Measurements from ENCODE around the gene TGFBR3. TPM values are rescaled to one million over a fixed set of nuclear protein-coding genes. Genes with fewer than 3 reads are reported as not detected.

The TGFBR3 gene
- total and polyA plus RNA-seq, 9 of the 15 experiments (the other 6 are each of a cell fraction or from before 2014, with no cell fraction given), result 3.6 to 32.4 (median 15.6) TPM

DNA sequence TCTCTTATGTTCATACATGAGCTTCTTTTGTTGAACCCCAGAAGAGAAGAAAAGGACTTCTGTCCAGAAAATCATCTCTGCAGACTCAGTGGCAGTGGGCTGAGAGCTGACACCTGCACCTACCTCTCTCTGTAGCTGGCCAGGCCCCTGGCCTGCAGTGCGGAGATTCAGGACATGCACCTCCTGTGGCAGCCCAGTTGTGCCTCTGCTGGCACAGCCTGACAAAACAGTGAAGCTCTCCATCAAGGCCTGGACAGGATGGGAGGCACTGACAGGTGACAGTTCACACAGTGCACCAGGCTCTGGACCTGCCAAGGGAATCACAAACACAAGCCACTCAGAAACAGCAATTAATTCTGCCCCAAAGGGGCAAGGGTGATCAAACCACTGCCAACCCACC is 88.8 kb downstream of the TGFBR3 start:
- Histone ChIP-seq H3K4me2 (ENCODE audit: insufficient read depth, low read length) (no peak overlapping the region), H3K36me3 (ENCODE audit: control insufficient read depth, insufficient read depth, low read length) (peaks cover 7% of the 10 kb centered on the region; the same call in 2 of the 3 replicates), H3K27ac (ENCODE audit: extremely low read depth, low read depth, low read length) (no peak overlapping the region), H3K9me3 (replicated peaks; ENCODE audit: control insufficient read depth, insufficient read depth, low read depth, low read length) (no peaks in the 10 kb centered on the region), H3K9me1 (ENCODE audit: control insufficient read depth, insufficient read depth, low read length) (no peaks in the 10 kb centered on the region), H3K27me3 (ENCODE audit: control insufficient read depth in 2 of 2, insufficient read depth in 2 of 2, low read length in 2 of 2) (no peaks in the 10 kb centered on the region), H2AFZ (ENCODE audit: low read depth, low read length) (no peak overlapping the region), H3K4me1 (replicated peaks in 1 of 2; ENCODE audit: control insufficient read depth in 2 of 2, insufficient read depth in 2 of 2, low read length in 2 of 2) (peaks cover 2 to 13% of the 10 kb centered on the region in 2 experiments; a peak in 3 of 5 replicates), H4K20me1 (replicated peaks; ENCODE audit: control insufficient read depth, insufficient read depth, low read length) (no peaks in the 10 kb centered on the region), H3K4me3 (no peak overlapping the region), H3K9ac (ENCODE audit: insufficient read depth in 1 of 2, low read depth in 2 of 2, low read length in 2 of 2) (peak overlapping the region in 1 of 2 experiments; percentile 46; a peak in 1 of 4 replicates), H3K79me2 (ENCODE audit: control insufficient read depth, insufficient read depth, low read length) (no peaks in the 10 kb centered on the region)
- in situ Hi-C loops (cut with MboI), result no loop called here
- no peak for ATAC-seq
- 100% methylated on average over 1 of the region's 1 CpG for WGBS (ENCODE audit: insufficient coverage, low coverage, missing lambda C conversion rate)
- ChIA-PET POLR2A (interaction anchor here (0.6 to 2.6 kb wide), 4 partner anchors 9 to 232 kb away, joined by 3 to 5 read pairs (median 4); no protein-coding TSS in a partner anchor), CTCF (ENCODE audit: low intra/inter-chr PET ratio) (no interaction called here)
- TF ChIP-seq DPF2 (IDR thresholded peaks at IDR 0.05), result no peak
- TF ChIP-seq NR1H2 (CRISPR knock-in tag; IDR thresholded peaks at IDR 0.05), result no peak
- TF ChIP-seq, protein P1, sequence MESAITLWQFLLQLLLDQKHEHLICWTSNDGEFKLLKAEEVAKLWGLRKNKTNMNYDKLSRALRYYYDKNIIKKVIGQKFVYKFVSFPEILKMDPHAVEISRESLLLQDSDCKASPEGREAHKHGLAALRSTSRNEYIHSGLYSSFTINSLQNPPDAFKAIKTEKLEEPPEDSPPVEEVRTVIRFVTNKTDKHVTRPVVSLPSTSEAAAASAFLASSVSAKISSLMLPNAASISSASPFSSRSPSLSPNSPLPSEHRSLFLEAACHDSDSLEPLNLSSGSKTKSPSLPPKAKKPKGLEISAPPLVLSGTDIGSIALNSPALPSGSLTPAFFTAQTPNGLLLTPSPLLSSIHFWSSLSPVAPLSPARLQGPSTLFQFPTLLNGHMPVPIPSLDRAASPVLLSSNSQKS (CRISPR knock-in tag; IDR thresholded peaks at IDR 0.05), result no peak
- no peak for DNase-seq (ENCODE audit: extremely low read depth in 1 of 4, low spot score in 3 of 4)
- intact Hi-C loops (cut with micrococcal nuclease), result no loop called here
- no peak for FAIRE-seq
- BruUV-seq (replicated peaks), result no TSS peak

DNA sequence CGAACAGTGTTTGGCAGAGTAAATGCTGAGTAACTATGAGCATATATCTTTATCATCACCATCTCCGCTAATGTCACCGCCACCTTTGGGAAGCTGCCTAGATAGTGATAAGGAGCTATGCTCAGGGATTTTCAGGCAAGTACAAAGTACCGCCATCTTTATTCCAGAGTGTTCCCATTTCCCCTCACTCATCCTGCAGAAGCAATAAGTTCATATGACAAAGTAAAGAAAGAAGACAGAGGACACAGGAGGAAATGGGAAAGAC is 89.6 kb downstream of the TGFBR3 start:
- CTCF ChIA-PET (ENCODE audit: low intra/inter-chr PET ratio), result no interaction called here
- in situ Hi-C loops (cut with MboI), result no loop called here
- H3K27ac ChIP-seq (ENCODE audit: extremely low read depth, low read depth, low read length), result no peak overlapping the region
- H3K4me3 ChIP-seq, result no peak overlapping the region
- H3K9ac ChIP-seq (ENCODE audit: insufficient read depth in 1 of 2, low read depth in 2 of 2, low read length in 2 of 2), result no peak overlapping the region
- POLR2A ChIA-PET, result interaction anchor here (0.8 to 2.6 kb wide), 4 partner anchors 8 to 232 kb away, joined by 3 to 6 read pairs (median 4); no protein-coding TSS in a partner anchor
- H2AFZ ChIP-seq (ENCODE audit: low read depth, low read length), result no peak overlapping the region
- no peaks in the 10 kb centered on the region for H3K9me1 ChIP-seq (ENCODE audit: control insufficient read depth, insufficient read depth, low read length)
- H3K36me3 ChIP-seq (ENCODE audit: control insufficient read depth, insufficient read depth, low read length), result peaks cover 7% of the 10 kb centered on the region; the same call in 2 of the 3 replicates
- intact Hi-C loops (cut with micrococcal nuclease), result no loop called here
- no TSS peak for BruUV-seq (replicated peaks)
- FAIRE-seq (no peak), ATAC-seq (no peak), DNase-seq (ENCODE audit: extremely low read depth in 1 of 4, low spot score in 3 of 4) (peak in 1 of 4 experiments; percentile 13)
- H3K79me2 ChIP-seq (ENCODE audit: control insufficient read depth, insufficient read depth, low read length), result no peaks in the 10 kb centered on the region
- H3K4me2 ChIP-seq (ENCODE audit: insufficient read depth, low read length), result no peak overlapping the region
- 37% methylated on average over 4 of the region's 4 CpGs for WGBS (ENCODE audit: insufficient coverage, low coverage, missing lambda C conversion rate)
- H3K4me1 ChIP-seq (replicated peaks in 1 of 2; ENCODE audit: control insufficient read depth in 2 of 2, insufficient read depth in 2 of 2, low read length in 2 of 2), result peaks cover 6 to 13% of the 10 kb centered on the region in 2 experiments; a peak in 3 of 5 replicates
- H3K9me3 ChIP-seq (replicated peaks; ENCODE audit: control insufficient read depth, insufficient read depth, low read depth, low read length), result no peaks in the 10 kb centered on the region
- no peaks in the 10 kb centered on the region for H3K27me3 ChIP-seq (ENCODE audit: control insufficient read depth in 2 of 2, insufficient read depth in 2 of 2, low read length in 2 of 2)
- H4K20me1 ChIP-seq (replicated peaks; ENCODE audit: control insufficient read depth, insufficient read depth, low read length), result no peaks in the 10 kb centered on the region
- no peak for TF ChIP-seq ZNF12 (CRISPR knock-in tag; IDR thresholded peaks at IDR 0.05)
- TF ChIP-seq SMARCA4 (IDR thresholded peaks at IDR 0.05), result peak; percentile 19; the same call in 1 of the 2 replicates
- peak; percentile 28; the same call in 1 of the 2 replicates for TF ChIP-seq ZEB2 (IDR thresholded peaks at IDR 0.05)
- TF ChIP-seq CBFA2T3 (IDR thresholded peaks at IDR 0.05), result 0 out of 2 replicates have a peak, but pooled peaks have one; percentile 11
- TF ChIP-seq BACH1 (tag; IDR thresholded peaks at IDR 0.05), result no peak
- TF ChIP-seq, protein P2, sequence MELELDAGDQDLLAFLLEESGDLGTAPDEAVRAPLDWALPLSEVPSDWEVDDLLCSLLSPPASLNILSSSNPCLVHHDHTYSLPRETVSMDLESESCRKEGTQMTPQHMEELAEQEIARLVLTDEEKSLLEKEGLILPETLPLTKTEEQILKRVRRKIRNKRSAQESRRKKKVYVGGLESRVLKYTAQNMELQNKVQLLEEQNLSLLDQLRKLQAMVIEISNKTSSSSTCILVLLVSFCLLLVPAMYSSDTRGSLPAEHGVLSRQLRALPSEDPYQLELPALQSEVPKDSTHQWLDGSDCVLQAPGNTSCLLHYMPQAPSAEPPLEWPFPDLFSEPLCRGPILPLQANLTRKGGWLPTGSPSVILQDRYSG (tag; conservative IDR thresholded peaks at IDR 0.05; ENCODE audit: low read depth), result 0 out of 2 replicates have a peak, but pooled peaks have one; percentile 40
- peak; percentile 70 for TF ChIP-seq NFE2 (IDR thresholded peaks at IDR 0.05; ENCODE audit: low read depth)
- peak; percentile 20; the same call in 1 of the 2 replicates for TF ChIP-seq JUND (IDR thresholded peaks at IDR 0.05; ENCODE audit: borderline replicate concordance, low read depth, low read length)
- TF ChIP-seq JUND (tag; IDR thresholded peaks at IDR 0.05; ENCODE audit: borderline replicate concordance, low read depth, low read length), result peak; percentile 13; the same call in 1 of the 3 replicates
- TF ChIP-seq ARID1B (IDR thresholded peaks at IDR 0.05), result peak; percentile 39; the same call in 1 of the 2 replicates
- TF ChIP-seq TBP (optimal IDR thresholded peaks at IDR 0.05; ENCODE audit: low read depth, low read length), result no peak
- TF ChIP-seq DPF2 (IDR thresholded peaks at IDR 0.05), result no peak
- TF ChIP-seq MAFG (tag; conservative IDR thresholded peaks at IDR 0.05), result 0 out of 2 replicates have a peak, but pooled peaks have one; percentile 1
- TF ChIP-seq SMAD1 (IDR thresholded peaks at IDR 0.05; ENCODE audit: low read depth, low read length, partially characterized antibody), result no peak
- TF ChIP-seq ZNF668 (CRISPR knock-in tag; IDR thresholded peaks at IDR 0.05), result no peak
